ENCODE data around the gene SLC25A15. TPM values are rescaled to one million over a fixed set of nuclear protein-coding genes. Genes with fewer than 3 reads are reported as not detected.

Gene SLC25A15
- total RNA-seq, 1 experiment from 2014 or later: 24.5 TPM

DNA sequence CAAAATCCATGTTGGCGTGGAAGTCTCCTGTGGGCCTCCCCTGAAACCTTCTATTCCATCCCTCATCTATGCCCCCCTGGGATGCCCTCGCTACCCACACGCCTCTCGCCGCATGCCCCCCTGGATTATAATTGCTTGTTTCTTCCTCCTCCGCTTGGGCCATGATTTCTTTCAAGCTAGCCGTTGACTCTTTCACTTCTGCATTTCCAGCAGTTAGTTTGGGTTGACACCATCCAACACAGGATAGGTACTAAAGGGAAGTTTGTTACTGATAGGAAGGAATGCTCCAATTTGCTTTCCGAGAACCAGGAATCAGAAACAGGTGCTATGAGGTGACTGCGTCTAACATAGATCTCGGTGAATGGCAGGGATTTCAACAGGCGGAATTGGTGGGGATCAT, 7.7 kb upstream of the SLC25A15 start:
- POLR2A ChIA-PET: no interaction called here
- no peaks in the 10 kb centered on the region for H3K9me2 ChIP-seq (ENCODE audit: insufficient read depth)

More for the DNA sequence above, 7.7 kb upstream of the SLC25A15 start:
- ChIA-PET RAD21 (ENCODE audit: low non-redundant PET in 1 of 2, low total read pairs in 2 of 2, uncharacterized antibody in 2 of 2, unreplicated experiment in 2 of 2) (no interaction called here), CTCF (no interaction called here)
- no peaks in the 10 kb centered on the region for H3K79me2 ChIP-seq (ENCODE audit: insufficient read depth, low read length)
- H3K4me1 ChIP-seq (ENCODE audit: control insufficient read depth in 1 of 2, insufficient read depth in 2 of 2, low read length in 2 of 2): peaks cover 19 to 37% of the 10 kb centered on the region in 2 experiments
- ATAC-seq: no peak
- H3K4me2 ChIP-seq (ENCODE audit: low read length): no peak overlapping the region
- no peak overlapping the region for H3K4me3 ChIP-seq (replicated peaks in 1 of 2; ENCODE audit: low read depth in 1 of 2, low read length in 2 of 2)
- TF ChIP-seq POLR2AphosphoS5 (IDR thresholded peaks at IDR 0.05; ENCODE audit: low read depth, low read length) (no peak), SP1 (IDR thresholded peaks at IDR 0.05; ENCODE audit: low read depth) (no peak), CEBPB (IDR thresholded peaks at IDR 0.05; ENCODE audit: low read depth) (no peak), SIN3A (IDR thresholded peaks at IDR 0.05; ENCODE audit: low read depth) (no peak), EGR1 (IDR thresholded peaks at IDR 0.05; ENCODE audit: low read depth) (no peak), TCF7L2 (IDR thresholded peaks at IDR 0.05; ENCODE audit: borderline replicate concordance, extremely low read depth, insufficient read depth, insufficient read length) (no peak), POLR2A (IDR thresholded peaks at IDR 0.05; ENCODE audit: borderline replicate concordance, extremely low read depth, insufficient read depth, insufficient read length) (no peak)
- TF ChIP-seq, protein P1, sequence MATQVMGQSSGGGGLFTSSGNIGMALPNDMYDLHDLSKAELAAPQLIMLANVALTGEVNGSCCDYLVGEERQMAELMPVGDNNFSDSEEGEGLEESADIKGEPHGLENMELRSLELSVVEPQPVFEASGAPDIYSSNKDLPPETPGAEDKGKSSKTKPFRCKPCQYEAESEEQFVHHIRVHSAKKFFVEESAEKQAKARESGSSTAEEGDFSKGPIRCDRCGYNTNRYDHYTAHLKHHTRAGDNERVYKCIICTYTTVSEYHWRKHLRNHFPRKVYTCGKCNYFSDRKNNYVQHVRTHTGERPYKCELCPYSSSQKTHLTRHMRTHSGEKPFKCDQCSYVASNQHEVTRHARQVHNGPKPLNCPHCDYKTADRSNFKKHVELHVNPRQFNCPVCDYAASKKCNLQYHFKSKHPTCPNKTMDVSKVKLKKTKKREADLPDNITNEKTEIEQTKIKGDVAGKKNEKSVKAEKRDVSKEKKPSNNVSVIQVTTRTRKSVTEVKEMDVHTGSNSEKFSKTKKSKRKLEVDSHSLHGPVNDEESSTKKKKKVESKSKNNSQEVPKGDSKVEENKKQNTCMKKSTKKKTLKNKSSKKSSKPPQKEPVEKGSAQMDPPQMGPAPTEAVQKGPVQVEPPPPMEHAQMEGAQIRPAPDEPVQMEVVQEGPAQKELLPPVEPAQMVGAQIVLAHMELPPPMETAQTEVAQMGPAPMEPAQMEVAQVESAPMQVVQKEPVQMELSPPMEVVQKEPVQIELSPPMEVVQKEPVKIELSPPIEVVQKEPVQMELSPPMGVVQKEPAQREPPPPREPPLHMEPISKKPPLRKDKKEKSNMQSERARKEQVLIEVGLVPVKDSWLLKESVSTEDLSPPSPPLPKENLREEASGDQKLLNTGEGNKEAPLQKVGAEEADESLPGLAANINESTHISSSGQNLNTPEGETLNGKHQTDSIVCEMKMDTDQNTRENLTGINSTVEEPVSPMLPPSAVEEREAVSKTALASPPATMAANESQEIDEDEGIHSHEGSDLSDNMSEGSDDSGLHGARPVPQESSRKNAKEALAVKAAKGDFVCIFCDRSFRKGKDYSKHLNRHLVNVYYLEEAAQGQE (IDR thresholded peaks at IDR 0.05; ENCODE audit: low read depth): no peak
- TF ChIP-seq, protein P2, sequence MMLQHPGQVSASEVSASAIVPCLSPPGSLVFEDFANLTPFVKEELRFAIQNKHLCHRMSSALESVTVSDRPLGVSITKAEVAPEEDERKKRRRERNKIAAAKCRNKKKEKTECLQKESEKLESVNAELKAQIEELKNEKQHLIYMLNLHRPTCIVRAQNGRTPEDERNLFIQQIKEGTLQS (IDR thresholded peaks at IDR 0.05): no peak
- TF ChIP-seq, protein P3, sequence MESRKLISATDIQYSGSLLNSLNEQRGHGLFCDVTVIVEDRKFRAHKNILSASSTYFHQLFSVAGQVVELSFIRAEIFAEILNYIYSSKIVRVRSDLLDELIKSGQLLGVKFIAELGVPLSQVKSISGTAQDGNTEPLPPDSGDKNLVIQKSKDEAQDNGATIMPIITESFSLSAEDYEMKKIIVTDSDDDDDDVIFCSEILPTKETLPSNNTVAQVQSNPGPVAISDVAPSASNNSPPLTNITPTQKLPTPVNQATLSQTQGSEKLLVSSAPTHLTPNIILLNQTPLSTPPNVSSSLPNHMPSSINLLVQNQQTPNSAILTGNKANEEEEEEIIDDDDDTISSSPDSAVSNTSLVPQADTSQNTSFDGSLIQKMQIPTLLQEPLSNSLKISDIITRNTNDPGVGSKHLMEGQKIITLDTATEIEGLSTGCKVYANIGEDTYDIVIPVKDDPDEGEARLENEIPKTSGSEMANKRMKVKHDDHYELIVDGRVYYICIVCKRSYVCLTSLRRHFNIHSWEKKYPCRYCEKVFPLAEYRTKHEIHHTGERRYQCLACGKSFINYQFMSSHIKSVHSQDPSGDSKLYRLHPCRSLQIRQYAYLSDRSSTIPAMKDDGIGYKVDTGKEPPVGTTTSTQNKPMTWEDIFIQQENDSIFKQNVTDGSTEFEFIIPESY (IDR thresholded peaks at IDR 0.05; ENCODE audit: extremely low read depth, insufficient replicate concordance, low read length): no peak
- TF ChIP-seq, protein P4, sequence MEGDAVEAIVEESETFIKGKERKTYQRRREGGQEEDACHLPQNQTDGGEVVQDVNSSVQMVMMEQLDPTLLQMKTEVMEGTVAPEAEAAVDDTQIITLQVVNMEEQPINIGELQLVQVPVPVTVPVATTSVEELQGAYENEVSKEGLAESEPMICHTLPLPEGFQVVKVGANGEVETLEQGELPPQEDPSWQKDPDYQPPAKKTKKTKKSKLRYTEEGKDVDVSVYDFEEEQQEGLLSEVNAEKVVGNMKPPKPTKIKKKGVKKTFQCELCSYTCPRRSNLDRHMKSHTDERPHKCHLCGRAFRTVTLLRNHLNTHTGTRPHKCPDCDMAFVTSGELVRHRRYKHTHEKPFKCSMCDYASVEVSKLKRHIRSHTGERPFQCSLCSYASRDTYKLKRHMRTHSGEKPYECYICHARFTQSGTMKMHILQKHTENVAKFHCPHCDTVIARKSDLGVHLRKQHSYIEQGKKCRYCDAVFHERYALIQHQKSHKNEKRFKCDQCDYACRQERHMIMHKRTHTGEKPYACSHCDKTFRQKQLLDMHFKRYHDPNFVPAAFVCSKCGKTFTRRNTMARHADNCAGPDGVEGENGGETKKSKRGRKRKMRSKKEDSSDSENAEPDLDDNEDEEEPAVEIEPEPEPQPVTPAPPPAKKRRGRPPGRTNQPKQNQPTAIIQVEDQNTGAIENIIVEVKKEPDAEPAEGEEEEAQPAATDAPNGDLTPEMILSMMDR (IDR thresholded peaks at IDR 0.05 in 2 of 3, conservative IDR thresholded peaks at IDR 0.05 in 1 of 3; ENCODE audit: borderline replicate concordance in 1 of 3, insufficient read depth in 1 of 3, low read depth in 2 of 3, low read length in 2 of 3): no peak
- no peak for DNase-seq (ENCODE audit: low read depth, low spot score)
- no peaks in the 10 kb centered on the region for H4K20me1 ChIP-seq (ENCODE audit: insufficient read depth)
- no peaks in the 10 kb centered on the region for H3K27me3 ChIP-seq (ENCODE audit: insufficient read depth, low read length)
- H3K27ac ChIP-seq (ENCODE audit: low read depth, low read length): no peak overlapping the region
- no peak overlapping the region for H2AFZ ChIP-seq (ENCODE audit: low read depth, low read length, poor library complexity, severe bottlenecking)
- no peaks in the 10 kb centered on the region for H3K9me3 ChIP-seq (ENCODE audit: control insufficient read depth in 1 of 2, insufficient read depth in 1 of 2, low read depth in 1 of 2, low read length in 2 of 2)
- intact Hi-C loops (cut with micrococcal nuclease): no loop called here
- no TSS peak for BruUV-seq (replicated peaks)
- H3K9ac ChIP-seq (ENCODE audit: low read length): no peak overlapping the region
- no peaks in the 10 kb centered on the region for H3K36me3 ChIP-seq (ENCODE audit: control insufficient read depth in 1 of 2, insufficient read depth in 2 of 2, low read length in 2 of 2)

Measured in HCT116 (cell line).